ENCODE results near the gene CFAP141.
A peak's percentile ranks its signal among the peaks of the same experiment; 100 is the strongest.
"Not testable (repeated sequence)": the region's sequence is repeated elsewhere in the genome, so short reads cannot be mapped to it uniquely, and the experiment has no call there.

CFAP141 gene

GRCh38 chr1:154206196-154206595 is at the start of gene CFAP141:
CFAP141 (minus strand) TSS chr1:154206333; CDS start chr1:154206307, 26 bp downstream.
- DNase-seq (ENCODE audit: low spot score), result no peak

- DNase-seq (ENCODE audit: low spot score), result no peak
Observed at GRCh38 chr1:154253671-154254070, 47.5 kb upstream of the CFAP141 start.

GRCh38 chr1:154241703-154242351 is 35.7 kb upstream of the CFAP141 start:
- no peak for DNase-seq (ENCODE audit: low spot score)

- no peak for DNase-seq (ENCODE audit: low spot score)
Observed at GRCh38 chr1:154240294-154240833, 34.2 kb upstream of the CFAP141 start.

- no peak for DNase-seq (ENCODE audit: low spot score)
Observed at GRCh38 chr1:154239491-154239890, 33.4 kb upstream of the CFAP141 start.

- DNase-seq (ENCODE audit: low spot score), result no peak
Observed at GRCh38 chr1:154237880-154238506, 31.9 kb upstream of the CFAP141 start.

GRCh38 chr1:154237435-154237834 is 31.3 kb upstream of the CFAP141 start:
- DNase-seq (ENCODE audit: low spot score), result no peak

- no peak for DNase-seq (ENCODE audit: low spot score)
Observed at GRCh38 chr1:154236855-154237254, 30.7 kb upstream of the CFAP141 start.

- DNase-seq (ENCODE audit: low spot score), result not testable (repeated sequence)
Observed at GRCh38 chr1:154233127-154233526, 27.0 kb upstream of the CFAP141 start.

GRCh38 chr1:154231112-154231511 is 25.0 kb upstream of the CFAP141 start:
- not testable (repeated sequence) for DNase-seq (ENCODE audit: low spot score)

- DNase-seq (ENCODE audit: low spot score), result no peak
Observed at GRCh38 chr1:154225370-154225769, 19.2 kb upstream of the CFAP141 start.

GRCh38 chr1:154223621-154224020 is 17.5 kb upstream of the CFAP141 start:
- no peak for DNase-seq (ENCODE audit: low spot score)

GRCh38 chr1:154222918-154223317 is 16.8 kb upstream of the CFAP141 start:
- no peak for DNase-seq (ENCODE audit: low spot score)

- no peak for DNase-seq (ENCODE audit: low spot score)
Observed at GRCh38 chr1:154222518-154222917, 16.4 kb upstream of the CFAP141 start.

GRCh38 chr1:154221278-154222001 is 15.3 kb upstream of the CFAP141 start:
- DNase-seq (ENCODE audit: low spot score), result peak; percentile 79

GRCh38 chr1:154220970-154221277 is 14.8 kb upstream of the CFAP141 start:
- no peak for DNase-seq (ENCODE audit: low spot score)

GRCh38 chr1:154220071-154220969 is 14.2 kb upstream of the CFAP141 start, which contains the start of gene UBAP2L:
UBAP2L (plus strand) TSS chr1:154220955; CDS start chr1:154225124, 4,169 bp downstream.
- peak; percentile 98 for DNase-seq (ENCODE audit: low spot score)

- DNase-seq (ENCODE audit: low spot score), result no peak
Observed at GRCh38 chr1:154219541-154219940, 13.4 kb upstream of the CFAP141 start.

GRCh38 chr1:154218545-154218944 is 12.4 kb upstream of the CFAP141 start:
- no peak for DNase-seq (ENCODE audit: low spot score)

GRCh38 chr1:154213274-154213673 is 7.1 kb upstream of the CFAP141 start:
- no peak for DNase-seq (ENCODE audit: low spot score)

GRCh38 chr1:154212083-154212482 is 6.0 kb upstream of the CFAP141 start:
- DNase-seq (ENCODE audit: low spot score), result no peak

Data from ecto neural progenitor cell (in vitro differentiated cells).